Ishikawa (cell line): ENCODE results near the gene NIP7.

Experiments used
- CEBPB ChIP-seq: IDR thresholded peaks from 2 replicates; pipeline ENCODE4 v1.6.1; 2012
- CREB1 ChIP-seq: IDR thresholded peaks from 2 replicates; pipeline ENCODE4 v1.6.1; 2012; ENCODE audit warnings: low read depth
- EGR1 ChIP-seq: IDR thresholded peaks from 2 replicates; pipeline ENCODE4 v1.6.1; 2012
- EP300 ChIP-seq: IDR thresholded peaks from 2 replicates; pipeline ENCODE4 v1.6.1; 2012; ENCODE audit warnings: borderline replicate concordance
- FOXM1 ChIP-seq: IDR thresholded peaks from 2 replicates; pipeline ENCODE4 v1.6.1; 2012; ENCODE audit warnings: low read depth, borderline replicate concordance
- NFIC ChIP-seq: IDR thresholded peaks from 2 replicates; pipeline ENCODE4 v1.6.1; 2012
- RAD21 ChIP-seq: IDR thresholded peaks from 2 replicates; pipeline ENCODE4 v1.6.1; 2012; ENCODE audit warnings: low read depth
- TAF1 ChIP-seq: IDR thresholded peaks from 2 replicates; pipeline ENCODE4 v1.6.1; 2012; ENCODE audit warnings: low read depth, mild to moderate bottlenecking
- TCF12 ChIP-seq: IDR thresholded peaks from 2 replicates; pipeline ENCODE4 v1.6.1; 2012; ENCODE audit warnings: low read depth
- TEAD4 ChIP-seq: IDR thresholded peaks from 2 replicates; pipeline ENCODE4 v1.6.1; 2012
- YY1 ChIP-seq: IDR thresholded peaks from 2 replicates; pipeline ENCODE4 v1.6.1; 2012; ENCODE audit warnings: low read depth
- ZBTB7A ChIP-seq: IDR thresholded peaks from 2 replicates; pipeline ENCODE4 v1.6.1; 2012; ENCODE audit warnings: low read depth
- TF ChIP-seq, protein P1 (sequence below): IDR thresholded peaks from 2 replicates; pipeline ENCODE4 v1.6.1; 2012; ENCODE audit warnings: low read depth, mild to moderate bottlenecking
- TF ChIP-seq, protein P2 (sequence below): IDR thresholded peaks from 2 replicates; pipeline ENCODE4 v1.6.1; 2012

DNA sequence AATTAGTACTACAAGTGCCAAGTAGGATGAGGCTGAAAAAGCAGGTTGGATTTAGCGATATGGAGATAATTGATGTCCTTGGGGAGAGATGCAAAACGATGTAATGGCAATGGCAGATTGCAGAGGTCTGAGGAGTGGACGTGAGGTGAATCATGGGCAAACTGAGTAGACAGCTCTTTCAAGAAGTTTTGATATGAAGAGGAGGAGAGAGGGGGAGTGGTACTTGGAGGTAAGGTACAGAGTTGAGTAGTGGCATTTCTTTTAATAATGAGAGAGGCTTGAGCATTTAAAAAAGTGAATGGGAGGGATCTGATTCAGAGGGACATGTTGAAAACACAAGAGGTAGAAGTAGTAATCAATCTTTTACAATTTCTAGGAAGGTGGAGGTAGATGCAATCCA is 46.2 kb upstream of the NIP7 start:
- TF ChIP-seq RAD21 = no peak
- TF ChIP-seq, protein P1, sequence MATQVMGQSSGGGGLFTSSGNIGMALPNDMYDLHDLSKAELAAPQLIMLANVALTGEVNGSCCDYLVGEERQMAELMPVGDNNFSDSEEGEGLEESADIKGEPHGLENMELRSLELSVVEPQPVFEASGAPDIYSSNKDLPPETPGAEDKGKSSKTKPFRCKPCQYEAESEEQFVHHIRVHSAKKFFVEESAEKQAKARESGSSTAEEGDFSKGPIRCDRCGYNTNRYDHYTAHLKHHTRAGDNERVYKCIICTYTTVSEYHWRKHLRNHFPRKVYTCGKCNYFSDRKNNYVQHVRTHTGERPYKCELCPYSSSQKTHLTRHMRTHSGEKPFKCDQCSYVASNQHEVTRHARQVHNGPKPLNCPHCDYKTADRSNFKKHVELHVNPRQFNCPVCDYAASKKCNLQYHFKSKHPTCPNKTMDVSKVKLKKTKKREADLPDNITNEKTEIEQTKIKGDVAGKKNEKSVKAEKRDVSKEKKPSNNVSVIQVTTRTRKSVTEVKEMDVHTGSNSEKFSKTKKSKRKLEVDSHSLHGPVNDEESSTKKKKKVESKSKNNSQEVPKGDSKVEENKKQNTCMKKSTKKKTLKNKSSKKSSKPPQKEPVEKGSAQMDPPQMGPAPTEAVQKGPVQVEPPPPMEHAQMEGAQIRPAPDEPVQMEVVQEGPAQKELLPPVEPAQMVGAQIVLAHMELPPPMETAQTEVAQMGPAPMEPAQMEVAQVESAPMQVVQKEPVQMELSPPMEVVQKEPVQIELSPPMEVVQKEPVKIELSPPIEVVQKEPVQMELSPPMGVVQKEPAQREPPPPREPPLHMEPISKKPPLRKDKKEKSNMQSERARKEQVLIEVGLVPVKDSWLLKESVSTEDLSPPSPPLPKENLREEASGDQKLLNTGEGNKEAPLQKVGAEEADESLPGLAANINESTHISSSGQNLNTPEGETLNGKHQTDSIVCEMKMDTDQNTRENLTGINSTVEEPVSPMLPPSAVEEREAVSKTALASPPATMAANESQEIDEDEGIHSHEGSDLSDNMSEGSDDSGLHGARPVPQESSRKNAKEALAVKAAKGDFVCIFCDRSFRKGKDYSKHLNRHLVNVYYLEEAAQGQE = no peak
- no peak for TF ChIP-seq CREB1
- no peak for TF ChIP-seq NFIC
- TF ChIP-seq CEBPB = no peak
- TF ChIP-seq, protein P2, sequence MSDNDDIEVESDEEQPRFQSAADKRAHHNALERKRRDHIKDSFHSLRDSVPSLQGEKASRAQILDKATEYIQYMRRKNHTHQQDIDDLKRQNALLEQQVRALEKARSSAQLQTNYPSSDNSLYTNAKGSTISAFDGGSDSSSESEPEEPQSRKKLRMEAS = no peak
- TF ChIP-seq ZBTB7A = no peak
- no peak for TF ChIP-seq YY1
- TF ChIP-seq EP300 = no peak
- no peak for TF ChIP-seq TCF12
- TF ChIP-seq EGR1 = no peak
- no peak for TF ChIP-seq FOXM1
- TF ChIP-seq TEAD4 = no peak
- no peak for TF ChIP-seq TAF1
